ENCODE measurements around the gene DLGAP1.

DLGAP1 gene

GRCh38 chr18:3935305-3935704 lies 519.8 kb downstream of the DLGAP1 start:
- DNase-seq (ENCODE audit: low read depth) = no peak

- no peak for DNase-seq (ENCODE audit: low read depth)
Observed at GRCh38 chr18:3932276-3932675, 522.8 kb downstream of the DLGAP1 start.

- no peak for DNase-seq (ENCODE audit: low read depth)
Observed at GRCh38 chr18:3931542-3932112, 523.5 kb downstream of the DLGAP1 start.

- DNase-seq (ENCODE audit: low read depth) = no peak
Observed at GRCh38 chr18:3931013-3931315, 524.1 kb downstream of the DLGAP1 start.

DNA sequence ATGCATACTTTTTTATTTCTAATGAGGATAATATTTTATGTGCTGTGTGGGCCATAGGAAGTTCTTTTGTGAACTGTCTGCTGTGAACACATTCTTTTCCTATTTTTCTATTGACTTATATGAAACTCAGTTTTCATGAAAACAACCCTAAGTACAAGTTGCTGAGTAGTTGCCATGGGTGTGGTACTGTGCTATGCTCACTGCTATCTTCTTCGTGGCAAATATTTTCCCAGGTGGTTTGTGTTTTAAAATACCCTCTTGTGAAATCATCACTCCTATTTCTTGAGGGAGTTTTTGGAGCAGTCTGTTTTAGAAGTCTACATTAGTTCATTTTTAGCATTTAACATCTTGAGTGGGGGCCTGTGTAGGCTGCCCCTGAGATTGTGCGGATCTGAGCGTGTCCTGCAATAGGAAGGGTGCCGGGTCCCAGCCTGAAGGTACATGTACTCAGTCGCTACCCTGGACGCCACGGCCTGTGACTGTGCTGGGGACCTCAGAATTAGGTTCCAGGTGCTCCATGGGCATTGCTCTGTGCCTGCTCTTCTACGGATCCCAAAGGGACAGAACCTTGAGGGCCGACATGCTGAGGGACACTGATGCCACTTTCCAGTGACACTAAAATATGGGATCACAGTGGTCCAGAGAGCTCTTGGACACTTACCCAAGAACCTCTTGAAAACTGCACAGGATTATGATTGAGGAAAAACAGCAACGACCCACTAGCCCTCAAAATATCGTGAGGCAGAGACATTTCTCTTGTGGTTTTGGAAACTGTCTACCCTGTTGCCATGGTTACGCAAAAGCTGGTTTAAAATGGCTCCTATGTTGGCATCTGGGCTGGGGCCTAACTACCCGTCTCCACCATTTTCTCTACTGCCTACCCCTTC lies 524.7 kb downstream of the DLGAP1 start:
- DNase-seq (ENCODE audit: low read depth) = no peak

- no peak for DNase-seq (ENCODE audit: low read depth)
Observed at GRCh38 chr18:3924455-3924854, 530.7 kb downstream of the DLGAP1 start.

- DNase-seq (ENCODE audit: low read depth) = no peak
Observed at GRCh38 chr18:3923750-3924149, 531.4 kb downstream of the DLGAP1 start.

GRCh38 chr18:3921826-3922225 lies 533.3 kb downstream of the DLGAP1 start:
- no peak for DNase-seq (ENCODE audit: low read depth)

DNA sequence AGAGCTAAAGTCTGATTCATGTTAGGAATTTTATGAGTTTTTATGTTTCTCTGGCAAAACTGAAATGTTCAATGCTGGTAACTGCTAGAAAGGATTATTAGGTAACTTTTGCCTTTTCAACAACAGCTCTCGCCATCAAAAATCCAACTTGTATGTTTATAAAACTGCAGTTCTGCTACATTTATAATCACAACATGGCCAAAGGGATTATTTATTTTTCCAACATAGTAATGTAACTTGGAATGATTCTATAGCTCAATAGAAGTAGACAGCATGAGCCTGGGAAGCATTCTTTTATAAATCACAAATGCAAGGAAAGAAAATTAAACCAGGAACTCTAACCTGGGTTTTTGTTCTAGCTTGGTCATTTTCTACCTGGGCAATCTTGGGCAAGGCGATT lies 534.3 kb downstream of the DLGAP1 start:
- no peak for DNase-seq (ENCODE audit: low read depth)

GRCh38 chr18:3919396-3920061 lies 535.6 kb downstream of the DLGAP1 start:
- DNase-seq (ENCODE audit: low read depth) = no peak

GRCh38 chr18:3916082-3916481 lies 539.0 kb downstream of the DLGAP1 start:
- no peak for DNase-seq (ENCODE audit: low read depth)

DNA sequence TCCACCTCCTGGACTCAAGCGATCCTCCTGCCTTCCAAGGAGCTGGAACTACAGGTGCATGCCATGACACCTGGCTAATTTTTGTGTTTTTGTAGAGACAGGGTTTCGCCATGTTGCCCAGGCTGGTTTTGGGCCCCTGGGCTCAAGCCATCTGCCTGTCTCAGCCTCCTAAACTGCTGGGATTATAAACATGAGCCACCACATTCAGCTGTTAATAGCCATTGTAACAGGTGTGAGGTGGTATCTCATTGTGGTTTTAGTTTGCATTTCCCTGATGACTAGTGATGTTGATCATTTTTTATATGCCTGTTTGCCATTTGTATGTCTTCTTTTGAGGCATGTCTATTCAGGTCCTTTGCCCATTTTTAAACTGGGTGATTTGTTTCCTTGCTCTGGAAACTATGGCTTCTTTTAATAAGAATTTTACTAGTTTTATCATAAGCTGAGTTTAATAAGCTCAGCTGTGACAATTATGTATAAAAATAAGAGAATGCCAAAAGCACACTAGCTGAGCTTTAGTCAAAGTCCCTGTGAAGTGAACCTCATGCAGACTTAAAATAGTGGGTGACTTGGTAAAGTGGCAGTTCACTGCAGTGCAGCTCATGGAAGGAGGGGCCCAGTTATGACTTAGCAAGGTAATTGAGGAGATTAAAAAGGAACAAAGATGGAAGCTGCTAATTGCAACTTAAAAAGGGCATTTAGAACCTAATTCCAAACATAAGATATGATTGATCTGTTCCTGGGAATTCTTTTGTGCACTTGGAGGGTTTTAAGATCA lies 540.1 kb downstream of the DLGAP1 start:
- DNase-seq (ENCODE audit: low read depth) = no peak

GRCh38 chr18:3914109-3914508 lies 541.0 kb downstream of the DLGAP1 start:
- DNase-seq (ENCODE audit: low read depth) = no peak

DNA sequence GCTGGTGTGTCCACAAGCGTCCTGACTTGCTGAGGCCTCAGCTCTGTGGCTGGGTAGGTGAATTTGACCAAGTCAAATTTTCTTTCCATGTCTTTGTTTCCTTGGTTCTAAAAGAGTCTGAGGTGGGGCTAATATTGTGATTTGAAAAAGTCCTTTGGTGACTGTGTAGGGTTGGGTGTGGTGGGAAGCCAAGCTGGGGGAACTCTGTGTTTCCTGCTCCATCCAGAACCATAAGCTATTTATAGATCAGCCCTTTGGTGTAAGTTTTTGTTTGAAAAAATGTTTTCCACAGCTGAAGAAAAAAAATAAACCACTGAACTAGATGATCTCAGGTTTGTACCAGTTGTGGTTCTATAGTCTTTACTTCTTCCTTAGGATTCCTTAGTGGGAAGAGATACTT lies 542.4 kb downstream of the DLGAP1 start:
- DNase-seq (ENCODE audit: low read depth) = no peak

GRCh38 chr18:3911413-3911812 lies 543.7 kb downstream of the DLGAP1 start:
- no peak for DNase-seq (ENCODE audit: low read depth)

GRCh38 chr18:3910512-3910911 lies 544.6 kb downstream of the DLGAP1 start:
- no peak for DNase-seq (ENCODE audit: low read depth)

DNA sequence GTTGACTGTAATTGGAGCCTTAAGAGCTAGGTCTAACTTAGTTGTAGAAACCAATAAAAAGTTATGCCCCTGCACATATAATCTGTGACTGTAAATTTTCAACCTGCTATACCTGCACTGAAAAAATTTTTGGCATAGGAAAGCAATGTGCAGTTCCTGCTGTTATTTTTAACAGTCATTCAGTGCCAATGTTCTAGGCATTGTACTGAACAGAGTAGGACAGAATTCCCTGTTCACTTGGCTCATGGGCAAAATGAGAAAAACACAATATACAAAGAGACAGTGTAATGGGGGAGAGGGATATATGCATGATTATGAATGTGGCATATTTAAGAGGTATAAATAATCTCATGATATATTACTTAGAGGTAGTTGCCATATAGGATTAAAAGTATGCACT lies 547.2 kb downstream of the DLGAP1 start:
- DNase-seq (ENCODE audit: low read depth) = no peak

DNA sequence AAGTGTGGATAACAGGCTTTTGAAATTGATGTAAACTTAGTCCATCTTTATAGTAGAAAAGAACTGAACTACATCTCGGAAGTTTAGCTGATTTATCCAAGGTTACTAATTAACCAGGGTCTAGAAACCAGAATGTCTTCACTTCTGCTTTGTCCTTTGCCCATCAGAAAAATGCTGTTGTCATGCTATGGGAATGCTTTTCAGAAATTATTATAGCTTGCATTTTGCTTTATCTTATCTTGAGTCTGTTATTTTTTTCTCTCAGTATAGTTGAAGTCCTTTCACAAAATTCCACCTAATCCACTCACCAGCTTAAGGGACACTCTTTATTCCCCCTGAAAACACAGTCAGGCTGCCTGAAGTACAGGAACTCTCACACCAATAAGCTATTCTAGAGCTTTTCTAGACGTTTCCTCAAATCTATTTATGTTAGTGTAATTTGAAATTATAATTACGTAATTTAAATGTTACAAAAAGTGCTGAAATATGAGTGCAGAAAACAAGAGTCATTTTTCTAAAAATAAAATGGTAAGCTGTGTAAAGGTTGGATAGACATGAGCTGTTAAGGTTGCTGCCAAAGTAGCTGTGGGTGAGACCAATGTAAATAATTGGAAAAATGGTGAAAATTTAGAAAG lies 548.9 kb downstream of the DLGAP1 start:
- DNase-seq (ENCODE audit: low read depth) = no peak

DNA sequence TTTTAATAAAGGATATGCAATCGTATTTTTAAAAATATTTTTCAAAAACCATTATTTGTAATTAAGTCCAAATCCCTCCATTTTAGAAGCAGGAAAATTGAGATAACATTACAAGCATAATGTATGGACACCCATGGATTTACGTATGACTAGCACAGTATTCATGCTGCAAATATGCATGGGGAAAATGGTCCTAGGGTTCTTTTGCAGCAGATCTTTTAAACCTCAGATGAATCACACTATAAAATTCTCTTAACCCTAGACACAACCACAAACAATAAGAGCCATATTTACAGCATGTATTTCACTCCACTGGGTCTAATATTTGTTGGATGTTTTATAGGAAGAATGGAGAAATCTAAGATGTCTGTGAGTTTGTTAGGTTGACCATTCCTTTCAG lies 551.8 kb downstream of the DLGAP1 start:
- DNase-seq (ENCODE audit: low read depth) = no peak

- DNase-seq (ENCODE audit: low read depth) = no peak
Observed at GRCh38 chr18:3902676-3903075, 552.4 kb downstream of the DLGAP1 start.

- DNase-seq (ENCODE audit: low read depth) = no peak
Observed at GRCh38 chr18:3901811-3902210, 553.3 kb downstream of the DLGAP1 start.

DNA sequence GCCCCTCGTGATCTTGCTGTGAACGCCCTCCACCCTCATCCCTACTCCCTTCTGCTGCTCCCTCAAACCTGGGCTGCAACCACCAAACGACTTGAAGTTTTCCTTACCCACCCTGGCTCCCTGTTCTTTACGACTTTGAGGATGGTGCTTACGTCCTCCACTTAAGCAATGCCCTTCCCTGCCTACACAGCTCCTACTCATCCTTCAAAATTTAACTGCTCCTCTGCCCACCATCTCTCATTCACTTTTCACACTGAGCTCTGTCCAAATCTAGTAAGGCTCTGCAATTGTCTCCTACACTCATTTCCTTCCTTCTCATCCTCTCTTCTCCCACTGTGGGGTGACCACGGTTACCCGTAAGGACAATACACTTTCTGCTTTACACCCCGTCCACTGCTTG lies 554.1 kb downstream of the DLGAP1 start:
- DNase-seq (ENCODE audit: low read depth) = no peak
